NCI-H1694 treated with DMSO at 0.1 percent for 48 hours (cell line): Measurements from ENCODE around the gene KAT8.
"Not testable (repeated sequence)": the region's sequence is repeated elsewhere in the genome, so short reads cannot be mapped to it uniquely, and the experiment has no call there.

Experiments used
- DNase-seq: peaks from one replicate; lab custom pipeline; 2025; lab: John Stamatoyannopoulos, UW

Gene KAT8

DNA sequence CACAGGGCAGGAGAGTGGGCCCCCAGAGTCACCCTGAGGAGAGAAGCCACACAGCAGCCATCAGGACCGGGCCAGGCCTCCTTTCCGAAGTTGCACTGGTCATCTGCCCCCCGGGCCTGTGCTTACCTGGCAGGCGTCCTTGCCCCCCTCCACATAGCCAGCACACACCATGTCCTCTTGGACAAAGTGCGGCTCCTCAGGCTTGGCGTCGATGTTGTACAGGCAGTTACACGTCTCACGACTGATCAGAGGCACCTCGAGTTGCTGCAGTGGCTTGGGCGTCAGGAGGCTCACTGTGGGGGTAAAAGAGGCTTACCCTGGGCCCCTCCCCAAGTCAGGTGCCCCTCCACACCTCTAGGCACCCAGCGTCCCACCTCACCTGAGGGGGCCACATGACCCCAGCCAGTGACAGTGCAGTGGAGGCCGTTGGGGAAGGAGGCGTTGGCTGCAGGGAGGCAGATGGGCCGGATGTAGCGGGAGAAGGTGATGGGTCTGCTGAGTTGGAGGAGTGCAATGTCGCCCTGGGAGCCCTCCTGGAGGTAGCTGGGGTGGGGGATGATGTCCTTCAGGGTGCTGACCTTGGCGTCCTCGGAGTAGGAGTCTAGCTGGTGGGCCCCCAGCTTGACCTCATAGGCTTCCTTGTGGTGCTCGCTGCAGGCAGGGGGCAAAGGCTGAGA, 15.0 kb downstream of the KAT8 start:
- no peak for DNase-seq

DNA sequence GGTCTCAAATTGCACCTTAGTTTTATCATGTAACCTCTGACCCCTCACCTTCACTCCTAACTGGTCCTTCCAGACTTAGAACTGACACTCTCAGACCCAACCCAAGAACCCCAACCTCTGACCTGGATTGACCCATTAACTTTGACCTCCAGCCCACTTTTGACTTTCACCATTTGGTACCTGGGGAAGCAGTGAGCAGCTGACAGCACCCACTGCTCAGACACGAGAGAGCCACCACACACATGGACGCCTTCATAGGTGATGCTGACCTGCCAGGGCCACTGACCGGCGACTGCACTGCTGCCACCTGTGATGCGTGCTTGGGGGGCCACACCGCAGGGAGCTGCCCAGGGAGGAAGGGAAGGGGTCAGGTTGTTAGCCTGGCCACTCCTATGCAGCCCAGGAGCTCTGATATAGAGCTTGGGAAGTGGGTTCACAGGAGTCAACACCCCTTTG, 15.6 kb downstream of the KAT8 start:
- no peak for DNase-seq

DNA sequence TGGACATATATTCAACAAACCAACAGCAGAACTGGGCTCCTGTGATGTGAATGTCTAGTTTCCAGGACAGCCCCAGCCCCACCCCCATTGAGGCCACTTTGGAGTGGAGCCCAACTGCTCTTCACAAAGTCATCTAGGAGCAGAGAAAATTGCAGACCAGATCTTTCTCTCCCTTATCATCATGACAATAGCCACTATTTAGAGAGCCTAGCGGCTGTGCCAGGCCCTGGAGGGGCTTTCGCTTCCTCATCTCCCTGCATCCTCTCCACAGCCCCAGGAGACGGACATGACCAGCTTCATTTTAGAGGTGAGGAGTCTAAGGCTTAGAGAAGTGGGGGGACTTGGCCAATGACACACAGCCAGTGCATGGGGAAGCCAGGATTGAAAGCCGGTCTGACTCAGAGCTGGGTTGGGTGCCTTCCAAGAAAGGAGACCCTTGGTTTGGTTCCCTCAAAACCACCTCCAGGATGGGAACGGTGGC, 16.7 kb downstream of the KAT8 start:
- DNase-seq = no peak

GRCh38 chr16:31134625-31135534, 17.4 kb downstream of the KAT8 start:
- DNase-seq = no peak

DNA sequence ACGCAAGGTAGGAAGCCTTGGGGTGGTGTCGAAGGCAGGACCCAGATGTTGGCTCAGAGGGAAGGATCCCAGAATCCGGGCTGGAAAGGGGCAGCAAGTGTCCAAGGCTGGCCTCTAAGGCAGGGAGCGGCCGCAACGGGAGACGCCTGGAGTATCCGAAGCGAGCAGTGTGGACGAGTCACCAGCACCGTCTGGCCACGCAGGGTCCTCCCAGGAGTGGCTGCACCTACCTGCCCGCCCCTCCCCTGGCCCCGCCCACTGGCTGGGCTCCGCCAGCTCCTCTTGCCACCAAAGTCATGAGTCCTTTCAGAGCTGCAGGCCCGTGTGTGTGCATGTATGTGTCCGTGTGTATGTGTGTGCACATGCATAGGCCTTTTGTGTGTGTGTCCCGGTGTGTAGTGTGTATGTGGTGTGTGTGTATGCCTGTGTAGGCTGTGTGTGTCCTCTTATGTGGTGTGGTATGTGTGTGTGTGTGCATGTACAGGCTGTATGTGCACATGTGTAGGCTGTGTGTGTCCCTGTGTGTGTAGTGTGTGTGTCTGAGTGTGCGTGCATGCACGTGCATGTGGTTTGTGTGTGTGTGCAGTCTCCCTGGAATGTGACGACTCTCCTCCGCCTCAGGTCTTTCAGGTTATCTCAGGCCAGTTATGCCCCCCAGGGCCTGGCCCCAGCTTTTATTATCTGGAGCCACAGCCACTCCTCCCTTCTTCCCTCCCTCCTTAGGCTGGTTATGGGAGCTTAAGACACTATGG, 18.2 kb downstream of the KAT8 start, which contains the start of gene PRSS8:
PRSS8 (minus strand) TSS at position 193 of the 752 bp plus-strand sequence. CDS start 229 bp downstream, outside the sequence.
- no peak for DNase-seq

GRCh38 chr16:31136287-31136662, 18.8 kb downstream of the KAT8 start:
- no peak for DNase-seq

DNA sequence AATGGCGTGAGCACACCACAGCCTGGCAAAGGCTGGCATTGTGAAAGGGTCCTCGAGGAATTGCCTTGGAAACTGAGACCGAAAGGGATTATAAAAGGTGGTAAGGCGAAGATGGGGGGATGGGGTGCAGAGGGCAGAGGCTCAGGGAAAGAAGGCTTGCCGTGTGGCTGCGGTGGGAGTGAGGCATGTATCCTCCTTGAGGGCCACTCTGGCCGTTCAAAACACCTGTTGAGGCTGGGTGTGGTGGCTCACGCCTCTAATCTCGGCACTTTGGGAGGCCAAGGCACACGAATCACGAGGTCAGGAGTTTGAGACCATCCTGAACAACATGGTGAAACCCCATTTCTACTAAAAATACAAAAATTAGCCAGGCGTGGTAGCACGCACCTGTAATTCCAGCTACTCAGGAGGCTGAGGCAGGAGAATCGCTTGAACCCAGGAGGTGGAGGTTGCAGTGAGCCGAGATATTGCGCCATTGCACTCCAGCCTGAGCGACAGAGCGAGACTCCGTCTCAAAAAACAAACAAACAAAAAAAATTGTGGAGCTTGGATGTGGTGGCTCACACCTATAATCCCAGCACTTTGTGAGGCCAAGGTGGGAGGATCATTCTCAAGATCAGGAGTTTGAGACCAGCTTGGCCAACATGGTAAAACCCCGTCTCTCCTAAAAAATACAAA, 19.5 kb downstream of the KAT8 start:
- not testable (repeated sequence) for DNase-seq

DNA sequence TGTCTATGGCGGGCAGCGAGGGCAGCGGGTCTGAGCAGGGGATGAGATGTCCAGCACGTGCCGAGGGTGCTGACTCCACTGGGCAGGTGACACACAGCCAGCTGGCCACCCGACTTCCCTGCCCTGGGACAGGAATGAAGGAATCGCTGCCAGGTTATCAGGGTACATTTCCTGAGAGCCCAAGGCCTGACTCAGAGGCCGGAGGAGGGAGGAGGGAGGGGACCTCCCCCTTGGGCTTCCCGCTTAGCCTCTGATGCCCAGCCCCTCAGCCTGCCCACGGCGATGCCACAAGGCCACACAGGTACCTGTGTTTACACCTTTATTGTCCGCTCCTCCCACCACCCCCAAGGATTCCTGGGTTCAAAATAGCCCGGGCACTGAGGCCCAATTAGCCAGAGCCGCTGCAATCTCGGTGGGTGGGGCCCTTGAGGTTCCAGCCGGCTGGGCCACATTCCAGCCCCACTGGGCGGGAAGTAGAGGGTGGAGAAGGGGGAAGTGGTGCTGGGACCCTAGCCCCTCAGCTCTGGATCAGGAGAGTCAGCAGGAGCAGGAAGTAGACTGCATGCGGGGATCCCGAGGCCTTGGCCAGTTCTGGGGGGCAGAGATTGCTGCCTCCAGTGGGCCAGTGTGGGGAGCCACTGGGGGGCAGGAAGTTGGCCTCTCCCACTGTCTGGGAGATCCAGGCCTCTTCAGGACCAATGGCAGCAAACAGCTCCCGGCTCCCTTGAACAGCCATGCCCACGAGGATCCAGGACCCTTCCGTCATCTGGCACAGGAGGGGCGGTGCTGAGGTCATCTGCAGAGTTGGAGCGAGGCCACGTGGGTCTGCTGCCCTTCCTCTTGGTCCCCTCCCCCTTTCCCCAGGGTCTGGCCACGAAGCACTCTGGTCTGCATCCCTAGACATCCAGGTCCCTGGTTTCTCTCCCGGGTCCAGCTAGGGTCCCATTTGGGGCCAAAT, 21.4 kb downstream of the KAT8 start:
- no peak for DNase-seq

- DNase-seq = not testable (repeated sequence)
These were observed 23.6 kb downstream of the KAT8 start for GRCh38 chr16:31141071-31141469.

DNA sequence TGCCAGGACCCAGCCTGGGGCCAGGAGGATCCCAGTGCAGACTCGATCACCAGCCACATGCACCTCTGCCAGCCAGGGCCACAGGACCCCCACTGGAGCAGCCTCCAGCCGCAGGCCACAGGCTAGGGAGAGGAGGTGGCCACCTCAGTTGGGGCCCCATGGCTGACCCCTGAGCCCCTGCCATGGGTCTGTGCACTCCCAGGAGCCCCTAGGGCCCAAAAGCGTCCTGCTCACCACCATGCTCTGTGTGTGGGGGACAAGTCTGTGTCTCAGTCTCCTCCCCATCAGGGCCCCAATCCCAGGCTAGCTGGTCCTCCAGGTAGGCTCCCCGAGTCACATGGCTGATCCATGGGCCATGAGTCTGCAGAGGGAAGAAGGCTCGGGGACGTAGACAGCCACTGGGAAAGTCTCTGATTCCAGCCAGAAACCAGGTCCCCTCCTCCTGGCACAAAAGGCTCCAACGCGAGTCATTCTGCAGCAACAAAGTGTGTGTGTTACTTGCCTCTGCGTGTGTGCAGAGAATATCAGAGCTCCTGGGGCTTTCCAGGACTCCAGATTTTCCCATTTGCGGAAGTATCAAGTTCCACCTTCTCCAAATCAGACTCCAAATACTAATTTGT, 24.1 kb downstream of the KAT8 start:
- DNase-seq = no peak

- peak; percentile 91 for DNase-seq
These were observed 24.9 kb downstream of the KAT8 start for GRCh38 chr16:31142109-31143010.

GRCh38 chr16:31143011-31143693, 25.7 kb downstream of the KAT8 start:
- no peak for DNase-seq

DNA sequence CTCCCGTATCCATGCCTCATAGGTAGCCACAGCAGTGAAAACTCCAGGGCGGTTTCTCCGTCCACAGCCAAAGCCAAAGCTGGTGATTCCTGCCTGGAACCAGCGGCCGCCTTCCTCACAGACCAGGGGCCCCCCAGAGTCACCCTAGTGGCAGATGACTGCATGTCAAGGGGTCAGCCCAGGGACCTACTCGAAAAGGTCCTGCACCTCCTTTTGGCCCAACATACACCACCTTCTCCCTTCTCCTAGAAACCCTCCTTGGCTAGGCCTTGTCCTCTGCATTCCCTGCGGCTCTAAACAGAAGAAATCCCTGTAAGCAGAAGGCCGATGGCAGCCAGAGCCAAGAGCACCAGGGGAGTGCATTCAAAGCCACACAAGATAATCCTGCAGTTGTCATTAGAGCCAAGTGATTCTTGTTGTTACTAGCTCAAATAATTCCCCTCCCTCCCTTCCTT, 26.3 kb downstream of the KAT8 start:
- no peak for DNase-seq

DNA sequence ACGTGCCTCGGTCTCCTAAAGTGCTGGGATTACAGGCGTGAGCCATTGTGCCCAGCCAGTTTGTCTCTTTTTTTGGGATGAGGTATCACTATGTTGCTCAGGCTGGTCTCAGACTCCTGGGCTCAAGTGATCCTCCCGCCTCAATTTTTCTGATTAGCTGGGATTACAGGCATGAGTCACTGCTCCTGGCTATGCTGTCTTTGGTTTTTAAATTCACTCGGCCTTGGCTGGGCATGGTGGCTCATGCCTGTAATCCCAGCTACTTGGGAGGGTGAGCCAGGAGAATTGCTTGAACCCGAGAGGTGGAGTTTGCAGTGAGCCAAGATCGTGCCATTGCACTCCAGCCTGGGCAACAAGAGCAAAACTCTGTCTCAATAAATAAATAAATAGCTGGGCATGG, 27.0 kb downstream of the KAT8 start:
- not testable (repeated sequence) for DNase-seq

GRCh38 chr16:31145398-31145990, 28.0 kb downstream of the KAT8 start:
- DNase-seq = no peak

DNA sequence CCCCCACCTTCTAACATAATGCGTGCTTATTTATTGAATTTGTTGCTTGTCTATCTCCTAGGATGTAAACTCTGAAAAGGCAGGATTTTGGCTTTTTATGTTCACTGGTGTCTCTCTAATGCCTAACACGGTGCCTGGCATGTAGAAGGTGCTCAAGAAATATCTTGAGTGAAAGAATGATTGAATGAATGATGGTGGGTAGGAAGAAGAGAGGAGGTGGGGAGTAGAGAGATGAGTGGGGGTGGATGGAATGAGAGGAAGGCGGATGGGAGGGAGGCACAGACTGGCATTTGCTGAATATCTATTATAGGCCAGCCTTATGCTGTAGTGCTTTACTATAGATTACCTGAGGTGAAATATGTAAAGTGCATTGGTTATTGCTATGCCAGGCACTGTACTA, 30.1 kb downstream of the KAT8 start:
- DNase-seq = no peak

DNA sequence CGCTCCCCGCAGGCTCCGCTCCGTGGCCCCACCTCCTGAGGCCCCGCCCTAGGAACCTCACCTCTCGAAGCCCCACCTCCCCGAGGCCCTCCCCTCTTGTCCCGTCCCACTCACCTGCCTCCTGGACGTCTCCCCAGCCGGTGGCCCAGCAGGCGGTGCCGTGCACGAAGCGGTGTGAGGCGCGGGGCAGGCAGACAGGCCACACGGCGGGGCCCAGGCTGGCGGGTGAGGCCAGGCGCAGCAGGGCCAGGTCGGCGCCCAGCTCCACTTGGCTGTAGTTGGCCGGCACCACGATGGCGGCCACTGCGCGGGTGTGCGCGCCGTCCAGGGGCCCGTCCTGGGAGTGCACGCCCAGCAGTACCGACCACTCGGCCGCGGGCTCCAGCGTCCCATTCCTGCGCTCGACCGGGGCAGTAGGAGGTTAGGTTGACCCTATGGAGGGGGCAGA, 30.8 kb downstream of the KAT8 start:
- no peak for DNase-seq

GRCh38 chr16:31148896-31149295, 31.4 kb downstream of the KAT8 start:
- no peak for DNase-seq
